HCT116 (cell line): ENCODE measurements around the gene FCER1G. TPM values are rescaled to one million over a fixed set of nuclear protein-coding genes. Genes with fewer than 3 reads are reported as not detected.

ENCODE experiments used
- ATAC-seq: fragments of 200-7000 bp; cut with Tn5 transposase; 2 replicates; pipeline ENCODE4 v1.9.1; 2020; ENCODE audit warnings: mild to moderate bottlenecking, moderate library complexity
- BruUV-seq: library from RNA; stranded (reverse); fragments of 400-500 nt; replicated peaks from 2 replicates; lab custom pipeline; 2021; lab: Mats Ljungman, UMichigan
- CTCF ChIA-PET: fragments of 300-600 bp; sonication (Branson Sonifier 250); formaldehyde crosslinking; loops from one replicate; lab custom pipeline; 2021; ENCODE audit warnings: antibody characterized with exemption; lab: Charles Lee
- POLR2A ChIA-PET: fragments of 300-600, 350-600 bp; sonication (Branson Sonifier 250); formaldehyde crosslinking; loops from one replicate; lab custom pipeline; 2021; ENCODE audit warnings: antibody characterized with exemption; lab: Charles Lee
- RAD21 ChIA-PET, 2 experiments: fragments of 300-600 bp; sonication (Branson Sonifier 250); formaldehyde crosslinking; loops; one replicate each; lab custom pipeline; 2023; ENCODE audit warnings: low total read pairs in 2 of 2; ENCODE audit not compliant: uncharacterized antibody in 2 of 2, unreplicated experiment in 2 of 2, low non-redundant PET in 1 of 2; lab: Charles Lee
- DNase-seq: peaks from one replicate; pipeline ENCODE4 v3.0.0-alpha.2; 2010; ENCODE audit warnings: low read depth, low spot score
- H2AFZ ChIP-seq: fragments of 200-600 bp; shearing (Covaris generic), sonication (generic); 2 replicates; pipeline ENCODE4 v1.6.1; 2017; ENCODE audit warnings: low read depth, mixed run types, mixed read lengths, antibody characterized with exemption, low read length; ENCODE audit not compliant: poor library complexity, severe bottlenecking
- H3K27ac ChIP-seq: 2 replicates; pipeline ENCODE4 v1.5.1; 2012; ENCODE audit warnings: low read depth, low read length
- H3K27me3 ChIP-seq: fragments of 200-600 bp; sonication (generic); 2 replicates; pipeline ENCODE4 v1.6.1; 2016; ENCODE audit warnings: mixed run types, low read length, mixed read lengths; ENCODE audit not compliant: insufficient read depth
- H3K36me3 ChIP-seq, 2 experiments: fragments of 200-500 bp in 1 of 2; fragments of 200-600 bp in 1 of 2; sonication (Bioruptor generic) in 1 of 2; sonication (generic) in 1 of 2; 2 replicates each; pipeline versions ENCODE4 v1.5.1 to v1.6.1; 2014 to 2016; ENCODE audit warnings: low read length in 2 of 2, inconsistent platforms in 1 of 2, mixed read lengths in 1 of 2, mixed run types in 1 of 2; ENCODE audit not compliant: insufficient read depth in 2 of 2, control insufficient read depth in 1 of 2
- H3K4me1 ChIP-seq, 2 experiments: fragments of 200-600 bp in 1 of 2; sonication (generic) in 1 of 2; 2 replicates each; pipeline versions ENCODE4 v1.5.1 to v1.6.1; 2012 to 2017; ENCODE audit warnings: low read length in 2 of 2, inconsistent platforms in 1 of 2, mild to moderate bottlenecking in 1 of 2, mixed read lengths in 1 of 2, mixed run types in 1 of 2, moderate library complexity in 1 of 2; ENCODE audit not compliant: insufficient read depth in 2 of 2, control insufficient read depth in 1 of 2
- H3K4me2 ChIP-seq: fragments of 200-600 bp; sonication (generic); 2 replicates; pipeline ENCODE4 v1.6.1; 2017; ENCODE audit warnings: mixed run types, low read length, mixed read lengths
- H3K4me3 ChIP-seq, 2 experiments: fragments of 200-600 bp in 1 of 2; sonication (generic) in 1 of 2; replicated peaks in 1 of 2; 2 replicates each; pipeline ENCODE4 v1.5.1; 2011 to 2016; ENCODE audit warnings: low read length in 2 of 2, control low read depth in 1 of 2, low read depth in 1 of 2, mild to moderate bottlenecking in 1 of 2, mixed read lengths in 1 of 2, mixed run types in 1 of 2
- H3K79me2 ChIP-seq: fragments of 200-600 bp; sonication (generic); 2 replicates; pipeline ENCODE4 v1.6.1; 2017; ENCODE audit warnings: mild to moderate bottlenecking, mixed run types, low read length, moderate library complexity, mixed read lengths; ENCODE audit not compliant: insufficient read depth
- H3K9ac ChIP-seq: fragments of 200-600 bp; sonication (generic); 2 replicates; pipeline ENCODE4 v1.6.1; 2016; ENCODE audit warnings: low read length, mixed read lengths
- H3K9me2 ChIP-seq: fragments of 200-600 bp; sonication (generic), shearing (Covaris generic); 2 replicates; pipeline ENCODE4 v1.6.1; 2017; ENCODE audit warnings: mixed run types, mild to moderate bottlenecking, moderate library complexity; ENCODE audit not compliant: insufficient read depth
- H3K9me3 ChIP-seq, 2 experiments: fragments of 200-500 bp in 1 of 2; fragments of 200-600 bp in 1 of 2; sonication (Bioruptor generic) in 1 of 2; sonication (generic) in 1 of 2; 2 replicates each; pipeline ENCODE4 v1.6.1; 2014 to 2017; ENCODE audit warnings: low read length in 2 of 2, mixed read lengths in 2 of 2, inconsistent platforms in 1 of 2, low read depth in 1 of 2, mild to moderate bottlenecking in 1 of 2, mixed run types in 1 of 2, moderate library complexity in 1 of 2; ENCODE audit not compliant: control insufficient read depth in 1 of 2, insufficient read depth in 1 of 2
- H4K20me1 ChIP-seq: fragments of 200-600 bp; sonication (generic), shearing (Covaris generic); 2 replicates; pipeline ENCODE4 v1.6.1; 2017; ENCODE audit warnings: mixed run types, mild to moderate bottlenecking, moderate library complexity; ENCODE audit not compliant: insufficient read depth
- ATF3 ChIP-seq: IDR thresholded peaks from 2 replicates; pipeline ENCODE4 v1.6.1; 2012
- CBX3 ChIP-seq: IDR thresholded peaks from 2 replicates; pipeline ENCODE4 v1.6.1; 2012; ENCODE audit warnings: low read depth
- CEBPB ChIP-seq: IDR thresholded peaks from 2 replicates; pipeline ENCODE4 v1.6.1; 2012; ENCODE audit warnings: low read depth
- EGR1 ChIP-seq: IDR thresholded peaks from 2 replicates; pipeline ENCODE4 v1.6.1; 2012; ENCODE audit warnings: low read depth
- ELF1 ChIP-seq: IDR thresholded peaks from 2 replicates; pipeline ENCODE4 v1.6.1; 2012; ENCODE audit warnings: low read depth, borderline replicate concordance
- FOSL1 ChIP-seq: IDR thresholded peaks from 2 replicates; pipeline ENCODE4 v1.6.1; 2012; ENCODE audit warnings: low read depth
- JUND ChIP-seq: IDR thresholded peaks from 2 replicates; pipeline ENCODE4 v1.6.1; 2012
- POLR2A ChIP-seq: IDR thresholded peaks from 2 replicates; pipeline ENCODE4 v1.7.0; 2011; ENCODE audit warnings: borderline replicate concordance; ENCODE audit not compliant: insufficient read depth, insufficient read length; ENCODE audit errors: extremely low read depth
- POLR2AphosphoS5 ChIP-seq: IDR thresholded peaks from 2 replicates; pipeline ENCODE4 v1.6.1; 2011; ENCODE audit warnings: mild to moderate bottlenecking, low read depth, low read length, moderate library complexity
- RAD21 ChIP-seq: IDR thresholded peaks from 2 replicates; pipeline ENCODE4 v1.6.1; 2012; ENCODE audit warnings: low read depth, mild to moderate bottlenecking
- REST ChIP-seq: IDR thresholded peaks from 2 replicates; pipeline ENCODE4 v1.6.1; 2012; ENCODE audit warnings: low read depth
- TCF7L2 ChIP-seq: IDR thresholded peaks from 2 replicates; pipeline ENCODE4 v1.7.0; 2011; ENCODE audit warnings: borderline replicate concordance, inconsistent platforms; ENCODE audit not compliant: insufficient read depth, insufficient read length; ENCODE audit errors: extremely low read depth
- YY1 ChIP-seq: IDR thresholded peaks from 2 replicates; pipeline ENCODE4 v1.6.1; 2011; ENCODE audit warnings: low read length, low read depth, moderate library complexity, mild to moderate bottlenecking; ENCODE audit not compliant: insufficient replicate concordance; ENCODE audit errors: extremely low read depth
- ZBTB33 ChIP-seq: IDR thresholded peaks from 2 replicates; pipeline ENCODE4 v1.6.1; 2011; ENCODE audit warnings: mild to moderate bottlenecking, low read length, moderate library complexity; ENCODE audit not compliant: insufficient replicate concordance; ENCODE audit errors: extremely low read depth
- ZFX ChIP-seq: fragments of 450-650 bp; IDR thresholded peaks from 2 replicates; pipeline ENCODE4 v1.6.1; 2017
- ZNF274 ChIP-seq: fragments of 200-500 bp; sonication (Bioruptor generic); IDR thresholded peaks from 2 replicates; pipeline ENCODE4 v1.6.1; 2014; ENCODE audit warnings: mild to moderate bottlenecking, low read depth, low read length, inconsistent platforms
- intact Hi-C: fragments of 100-400 bp; cut with micrococcal nuclease; formaldehyde crosslinking; loops from 2 replicates; pipeline ENCODE4 v1.10.0; 2022
- total RNA-seq: library from RNA; stranded (reverse); gene quantifications from one replicate; pipeline ENCODE4 v1.2.1, GENCODE V29; 2021; ENCODE audit not compliant: unreplicated experiment
- TF ChIP-seq, protein P1 (sequence below): IDR thresholded peaks from 2 replicates; pipeline ENCODE4 v1.6.1; 2012
- TF ChIP-seq, protein P2 (sequence below), 3 experiments: fragments of 200-600 bp in 1 of 3; sonication (generic) in 1 of 3; IDR thresholded peaks in 2 of 3; conservative IDR thresholded peaks in 1 of 3; 2 replicates each; pipeline ENCODE4 v1.5.1; 2012 to 2017; ENCODE audit warnings: low read depth in 2 of 3, low read length in 2 of 3, antibody characterized with exemption in 1 of 3, borderline replicate concordance in 1 of 3, control low read depth in 1 of 3, mild to moderate bottlenecking in 1 of 3, mixed read lengths in 1 of 3, mixed run types in 1 of 3, moderate library complexity in 1 of 3; ENCODE audit not compliant: insufficient read depth in 1 of 3

Gene FCER1G
- total RNA-seq, 1 experiment from 2014 or later: 0.86 TPM

- DNase-seq (no peak), ATAC-seq (no peak)
- Histone ChIP-seq H3K9ac (no peak overlapping the region), H3K9me2 (no peaks in the 10 kb centered on the region), H3K4me1 (peaks cover 0 to 6% of the 10 kb centered on the region in 2 experiments; a peak in 2 of 4 replicates), H3K36me3 (no peaks in the 10 kb centered on the region), H3K79me2 (no peaks in the 10 kb centered on the region)
- ChIA-PET CTCF (interaction anchor here (2.0 kb wide), 1 partner anchor 10 kb away, joined by 5 read pairs; no protein-coding TSS in a partner anchor), POLR2A (no interaction called here)
- TF ChIP-seq POLR2A (no peak), ELF1 (no peak), ZBTB33 (no peak), POLR2AphosphoS5 (no peak), ZNF274 (no peak), ZFX (no peak), RAD21 (no peak), CEBPB (no peak), CBX3 (no peak), TCF7L2 (no peak), EGR1 (no peak), REST (no peak), JUND (no peak), YY1 (no peak), FOSL1 (no peak), ATF3 (no peak)
- TF ChIP-seq, protein P1, sequence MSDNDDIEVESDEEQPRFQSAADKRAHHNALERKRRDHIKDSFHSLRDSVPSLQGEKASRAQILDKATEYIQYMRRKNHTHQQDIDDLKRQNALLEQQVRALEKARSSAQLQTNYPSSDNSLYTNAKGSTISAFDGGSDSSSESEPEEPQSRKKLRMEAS: no peak
- TF ChIP-seq, protein P2, sequence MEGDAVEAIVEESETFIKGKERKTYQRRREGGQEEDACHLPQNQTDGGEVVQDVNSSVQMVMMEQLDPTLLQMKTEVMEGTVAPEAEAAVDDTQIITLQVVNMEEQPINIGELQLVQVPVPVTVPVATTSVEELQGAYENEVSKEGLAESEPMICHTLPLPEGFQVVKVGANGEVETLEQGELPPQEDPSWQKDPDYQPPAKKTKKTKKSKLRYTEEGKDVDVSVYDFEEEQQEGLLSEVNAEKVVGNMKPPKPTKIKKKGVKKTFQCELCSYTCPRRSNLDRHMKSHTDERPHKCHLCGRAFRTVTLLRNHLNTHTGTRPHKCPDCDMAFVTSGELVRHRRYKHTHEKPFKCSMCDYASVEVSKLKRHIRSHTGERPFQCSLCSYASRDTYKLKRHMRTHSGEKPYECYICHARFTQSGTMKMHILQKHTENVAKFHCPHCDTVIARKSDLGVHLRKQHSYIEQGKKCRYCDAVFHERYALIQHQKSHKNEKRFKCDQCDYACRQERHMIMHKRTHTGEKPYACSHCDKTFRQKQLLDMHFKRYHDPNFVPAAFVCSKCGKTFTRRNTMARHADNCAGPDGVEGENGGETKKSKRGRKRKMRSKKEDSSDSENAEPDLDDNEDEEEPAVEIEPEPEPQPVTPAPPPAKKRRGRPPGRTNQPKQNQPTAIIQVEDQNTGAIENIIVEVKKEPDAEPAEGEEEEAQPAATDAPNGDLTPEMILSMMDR (IDR thresholded peaks at IDR 0.05 in 2 of 3, conservative IDR thresholded peaks at IDR 0.05 in 1 of 3; ENCODE audit: borderline replicate concordance in 1 of 3, insufficient read depth in 1 of 3, low read depth in 2 of 3, low read length in 2 of 3): no peak
- TF ChIP-seq, all 23 proteins: peak for 0
- H3K9me3 ChIP-seq: no peaks in the 10 kb centered on the region
- no peak overlapping the region for H3K27ac ChIP-seq
- H4K20me1 ChIP-seq: no peaks in the 10 kb centered on the region
- intact Hi-C loops: no loop called here
- no peak overlapping the region for H3K4me2 ChIP-seq
- H3K27me3 ChIP-seq: no peaks in the 10 kb centered on the region
- RAD21 ChIA-PET: no interaction called here
- no peak overlapping the region for H2AFZ ChIP-seq
- no peak overlapping the region for H3K4me3 ChIP-seq
- no TSS peak for BruUV-seq
Measured at GRCh38 chr1:161235957-161236775, 21.1 kb downstream of the FCER1G start.
